ENCODE measurements around the gene LGALS9.
"Not testable (repeated sequence)": the region's sequence is repeated elsewhere in the genome, so short reads cannot be mapped to it uniquely, and the experiment has no call there.

LGALS9 gene

DNA sequence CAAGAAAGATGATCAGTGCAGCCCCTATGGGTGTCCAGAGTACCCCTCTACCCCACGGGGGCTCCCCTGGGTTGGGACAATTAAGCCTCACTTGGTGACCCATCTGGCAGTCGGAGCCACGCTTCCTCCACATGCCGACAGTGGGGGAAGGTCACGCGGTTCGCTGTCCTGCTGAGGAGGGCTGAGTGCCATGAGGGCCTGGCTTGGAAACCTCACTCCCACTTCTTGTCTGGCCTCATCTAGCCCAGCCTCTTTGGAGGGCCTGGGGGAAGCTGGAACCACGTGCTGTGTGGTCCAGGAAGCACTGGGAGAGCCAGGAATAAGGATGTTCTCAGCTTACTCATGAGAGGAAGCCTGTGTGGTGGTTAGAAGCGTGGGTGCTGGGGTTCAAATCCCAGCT, 1.8 kb downstream of the LGALS9 start:
- H3K27ac ChIP-seq (ENCODE audit: low read length); H3K27me3 ChIP-seq (ENCODE audit: control insufficient read depth, insufficient read depth, low read length); H3K9ac ChIP-seq (ENCODE audit: low read length); H3K9me3 ChIP-seq (ENCODE audit: control insufficient read depth, low read depth, low read length); H3K4me1 ChIP-seq (ENCODE audit: control insufficient read depth, low read depth, low read length); H3K4me3 ChIP-seq (ENCODE audit: low read length); H3K36me3 ChIP-seq (ENCODE audit: control insufficient read depth, low read depth, low read length): not testable (repeated sequence)

DNA sequence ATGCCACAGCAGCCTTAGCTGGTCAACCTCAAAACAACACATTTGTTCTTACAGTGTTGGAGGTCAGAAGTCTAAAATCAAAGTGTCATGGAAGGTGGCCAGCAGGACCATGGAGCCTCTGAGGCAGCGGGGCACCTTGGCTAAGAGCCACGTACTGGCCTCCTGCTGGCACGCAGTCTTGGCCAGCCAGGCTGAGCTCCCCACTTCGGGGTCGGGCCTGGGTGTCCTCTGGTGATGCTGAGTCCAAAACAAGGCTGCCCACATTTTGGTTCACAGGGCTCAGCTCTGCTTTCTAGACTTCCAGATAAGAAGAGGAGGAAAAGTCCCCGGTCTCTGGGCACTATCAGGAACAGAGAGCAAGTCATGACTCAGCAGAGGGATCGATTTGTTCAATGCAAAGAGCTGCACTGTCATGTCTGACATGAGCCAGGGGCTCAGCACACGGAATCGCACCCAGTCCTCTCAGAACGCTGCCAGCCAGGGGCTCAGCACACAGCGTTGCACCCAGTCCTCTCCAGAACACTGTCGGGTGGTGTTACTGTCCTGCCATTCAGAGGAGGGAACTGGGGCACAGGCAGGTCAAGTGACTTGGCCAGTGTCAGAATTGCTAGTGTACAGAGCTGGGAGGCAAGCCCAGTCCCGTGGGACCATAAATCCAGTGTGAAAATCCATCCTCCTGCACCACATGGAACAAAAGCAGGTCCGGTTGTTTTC, 2.5 kb downstream of the LGALS9 start:
- H3K27ac ChIP-seq (ENCODE audit: low read length): no peak overlapping the region
- H3K9ac ChIP-seq (ENCODE audit: low read length): no peak overlapping the region
- H3K27me3 ChIP-seq (ENCODE audit: control insufficient read depth, insufficient read depth, low read length): no peaks in the 10 kb centered on the region
- H3K4me1 ChIP-seq (ENCODE audit: control insufficient read depth, low read depth, low read length): no peaks in the 10 kb centered on the region
- no peaks in the 10 kb centered on the region for H3K9me3 ChIP-seq (ENCODE audit: control insufficient read depth, low read depth, low read length)
- H3K36me3 ChIP-seq (ENCODE audit: control insufficient read depth, low read depth, low read length): no peaks in the 10 kb centered on the region
- no peak overlapping the region for H3K4me3 ChIP-seq (ENCODE audit: low read length)

DNA sequence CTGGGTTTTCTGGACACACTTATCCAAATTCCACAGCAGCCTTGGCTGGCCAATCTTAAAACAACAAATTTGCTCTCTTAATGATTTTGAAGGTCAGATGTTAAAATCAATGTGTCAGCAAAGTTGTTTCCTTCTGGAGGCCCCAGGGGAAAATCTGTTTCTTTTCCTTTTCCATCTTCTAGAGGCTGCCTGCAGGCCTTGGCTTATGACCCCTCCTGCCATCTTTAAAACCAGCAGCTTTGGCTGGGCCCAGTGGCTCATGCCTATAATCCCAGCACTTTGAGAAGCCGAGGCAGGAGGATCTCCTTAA, 3.0 kb downstream of the LGALS9 start:
- Histone ChIP-seq H3K9me3 (ENCODE audit: control insufficient read depth, low read depth, low read length) (no peaks in the 10 kb centered on the region), H3K27me3 (ENCODE audit: control insufficient read depth, insufficient read depth, low read length) (no peaks in the 10 kb centered on the region), H3K9ac (ENCODE audit: low read length) (no peak overlapping the region), H3K27ac (ENCODE audit: low read length) (no peak overlapping the region), H3K4me3 (ENCODE audit: low read length) (no peak overlapping the region), H3K4me1 (ENCODE audit: control insufficient read depth, low read depth, low read length) (no peaks in the 10 kb centered on the region), H3K36me3 (ENCODE audit: control insufficient read depth, low read depth, low read length) (no peaks in the 10 kb centered on the region)

DNA sequence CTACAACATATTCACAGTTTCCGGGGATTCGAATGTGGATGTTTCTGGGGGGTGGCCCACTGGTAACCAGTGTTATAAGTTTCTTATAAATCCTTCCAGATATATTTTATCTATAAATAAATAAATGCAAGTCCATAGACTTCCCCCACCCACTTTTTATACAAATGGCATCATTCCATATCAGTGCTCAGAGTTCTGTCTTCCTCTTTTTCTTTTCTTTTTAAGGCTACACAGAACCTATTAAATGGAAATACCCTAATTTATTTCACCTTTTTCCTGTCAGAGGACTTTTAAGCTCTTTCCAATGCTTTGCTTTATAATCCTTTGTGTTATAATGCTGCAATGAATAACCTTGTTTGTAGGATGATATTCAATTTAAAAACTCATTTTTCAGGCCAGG, 3.8 kb downstream of the LGALS9 start:
- H3K4me3 ChIP-seq (ENCODE audit: low read length): no peak overlapping the region
- no peaks in the 10 kb centered on the region for H3K9me3 ChIP-seq (ENCODE audit: control insufficient read depth, low read depth, low read length)
- no peaks in the 10 kb centered on the region for H3K4me1 ChIP-seq (ENCODE audit: control insufficient read depth, low read depth, low read length)
- no peak overlapping the region for H3K9ac ChIP-seq (ENCODE audit: low read length)
- no peaks in the 10 kb centered on the region for H3K27me3 ChIP-seq (ENCODE audit: control insufficient read depth, insufficient read depth, low read length)
- H3K27ac ChIP-seq (ENCODE audit: low read length): no peak overlapping the region
- no peaks in the 10 kb centered on the region for H3K36me3 ChIP-seq (ENCODE audit: control insufficient read depth, low read depth, low read length)

DNA sequence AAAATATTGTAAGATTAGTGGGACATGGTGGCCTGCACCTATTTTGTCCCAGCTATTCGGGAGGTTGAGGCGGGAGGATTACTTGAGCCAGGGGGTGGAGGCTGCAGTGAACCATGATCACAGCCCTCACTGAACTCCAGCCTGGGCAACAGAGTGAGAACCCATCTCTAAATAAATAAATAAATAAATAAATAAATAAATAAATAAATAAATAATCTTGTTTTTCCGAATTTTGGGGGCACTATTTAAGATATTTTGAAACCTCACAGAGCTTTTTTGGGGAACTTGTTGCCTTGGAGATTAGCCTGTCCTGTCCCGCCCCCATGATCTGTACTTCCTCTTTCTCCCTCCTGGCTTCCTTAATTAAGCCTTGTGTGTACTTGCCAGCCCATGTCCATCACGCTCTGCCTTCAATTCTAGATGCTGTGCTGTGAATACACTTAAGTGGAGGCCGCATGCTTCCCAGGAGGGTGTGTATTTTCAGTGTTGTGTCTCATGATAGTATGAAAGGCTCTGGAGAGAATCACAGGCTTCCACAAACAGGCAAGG, 4.4 kb downstream of the LGALS9 start:
- H3K36me3 ChIP-seq (ENCODE audit: control insufficient read depth, low read depth, low read length): no peaks in the 10 kb centered on the region
- H3K4me3 ChIP-seq (ENCODE audit: low read length): no peak overlapping the region
- H3K27me3 ChIP-seq (ENCODE audit: control insufficient read depth, insufficient read depth, low read length): no peaks in the 10 kb centered on the region
- no peak overlapping the region for H3K9ac ChIP-seq (ENCODE audit: low read length)
- H3K9me3 ChIP-seq (ENCODE audit: control insufficient read depth, low read depth, low read length): no peaks in the 10 kb centered on the region
- H3K4me1 ChIP-seq (ENCODE audit: control insufficient read depth, low read depth, low read length): no peaks in the 10 kb centered on the region
- no peak overlapping the region for H3K27ac ChIP-seq (ENCODE audit: low read length)

DNA sequence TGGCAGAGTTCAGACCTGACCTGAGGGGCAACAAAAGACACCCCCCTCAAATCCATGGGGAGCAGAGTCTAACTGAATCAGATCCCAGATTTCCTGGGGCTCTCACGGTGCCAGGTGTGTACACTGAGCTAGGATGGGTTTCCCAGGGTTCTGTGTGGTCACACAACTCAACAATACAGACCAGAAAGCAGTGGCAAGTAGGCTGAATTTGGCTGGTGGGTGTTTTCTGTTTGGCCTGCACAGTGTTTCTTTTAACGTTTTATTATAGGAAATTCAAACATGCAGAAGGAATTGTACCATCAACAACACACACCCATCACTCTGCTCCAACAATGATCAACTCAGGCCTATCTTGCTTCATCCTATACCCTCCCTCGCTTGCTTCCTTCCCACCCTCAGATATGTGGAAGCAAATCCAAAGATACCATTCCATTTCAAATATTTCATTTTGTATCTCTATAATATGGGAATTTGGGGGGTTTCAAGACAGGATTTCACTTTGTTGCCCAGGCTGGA, 5.1 kb downstream of the LGALS9 start:
- not testable (repeated sequence) for H3K4me3 ChIP-seq (ENCODE audit: low read length); H3K27ac ChIP-seq (ENCODE audit: low read length); H3K9ac ChIP-seq (ENCODE audit: low read length); H3K36me3 ChIP-seq (ENCODE audit: control insufficient read depth, low read depth, low read length); H3K27me3 ChIP-seq (ENCODE audit: control insufficient read depth, insufficient read depth, low read length); H3K4me1 ChIP-seq (ENCODE audit: control insufficient read depth, low read depth, low read length); H3K9me3 ChIP-seq (ENCODE audit: control insufficient read depth, low read depth, low read length)

DNA sequence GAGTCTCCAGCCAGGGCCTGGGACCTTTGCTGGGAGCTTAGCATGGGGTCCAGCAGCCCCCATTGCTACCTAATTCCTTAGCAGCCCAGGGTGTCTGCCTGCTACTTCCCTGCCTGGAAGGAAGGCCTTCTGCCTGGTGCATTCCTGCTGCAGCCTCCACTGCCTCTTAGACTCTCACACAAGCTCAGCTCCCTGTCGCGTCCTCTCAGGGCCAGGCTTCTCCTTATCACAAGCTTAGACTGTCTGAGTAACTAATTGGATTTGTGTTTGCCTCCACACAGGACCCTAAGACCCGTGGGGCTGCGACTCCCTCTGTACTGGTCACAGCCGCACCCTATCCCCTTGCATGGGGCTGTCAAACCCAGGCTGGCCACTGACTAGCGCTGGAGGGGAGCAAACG, 6.8 kb downstream of the LGALS9 start:
- not testable (repeated sequence) for H3K4me3 ChIP-seq (ENCODE audit: low read length); H3K9ac ChIP-seq (ENCODE audit: low read length); H3K36me3 ChIP-seq (ENCODE audit: control insufficient read depth, low read depth, low read length); H3K27ac ChIP-seq (ENCODE audit: low read length); H3K4me1 ChIP-seq (ENCODE audit: control insufficient read depth, low read depth, low read length); H3K27me3 ChIP-seq (ENCODE audit: control insufficient read depth, insufficient read depth, low read length); H3K9me3 ChIP-seq (ENCODE audit: control insufficient read depth, low read depth, low read length)

DNA sequence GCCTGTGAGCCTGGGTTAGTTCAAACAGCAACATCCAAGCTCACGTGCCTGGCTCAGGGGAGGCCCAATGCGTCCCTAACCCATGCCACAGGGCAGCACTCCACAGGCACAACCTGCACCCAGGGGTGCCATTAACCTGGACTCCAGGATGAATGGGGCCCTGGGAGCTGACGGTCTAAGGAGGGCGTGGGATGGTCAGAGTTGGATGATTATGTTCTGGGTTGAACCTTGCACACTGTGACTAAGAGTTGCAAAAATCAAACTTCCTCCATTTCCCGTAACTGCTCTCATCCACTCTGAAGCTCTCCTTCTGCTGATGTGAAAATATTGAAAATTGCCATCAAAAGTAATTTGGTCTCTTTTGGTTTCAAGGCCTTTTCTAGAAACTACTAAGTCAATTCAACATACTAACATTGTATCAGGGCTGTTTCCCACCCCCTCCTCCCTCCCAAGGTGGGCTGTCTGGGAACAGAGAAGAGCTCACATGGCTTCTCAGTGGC, 7.5 kb downstream of the LGALS9 start:
- H3K9me3 ChIP-seq (ENCODE audit: control insufficient read depth, low read depth, low read length); H3K36me3 ChIP-seq (ENCODE audit: control insufficient read depth, low read depth, low read length): not testable (repeated sequence)

DNA sequence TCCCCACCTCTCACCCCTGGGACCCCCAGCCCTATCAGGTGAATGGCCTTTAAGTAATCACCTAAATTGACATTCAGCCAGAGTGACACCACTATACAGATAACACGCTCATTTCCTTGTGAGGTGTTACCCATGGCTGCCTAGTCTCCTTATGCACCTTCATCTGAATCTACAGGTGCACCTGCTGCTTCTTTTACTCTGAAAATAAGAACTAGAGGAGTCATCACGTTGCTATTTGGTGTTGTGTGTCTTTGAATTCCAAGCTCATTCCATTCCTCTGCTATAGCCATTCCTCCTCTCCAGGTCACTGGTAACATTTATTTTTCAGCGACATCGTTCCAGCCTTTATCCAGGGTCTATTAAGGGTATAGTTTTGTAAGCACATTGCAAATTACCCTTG, 9.8 kb downstream of the LGALS9 start:
- no peak overlapping the region for H3K9ac ChIP-seq (ENCODE audit: low read length)
- H3K27ac ChIP-seq (ENCODE audit: low read length): no peak overlapping the region
- H3K9me3 ChIP-seq (ENCODE audit: control insufficient read depth, low read depth, low read length): no peaks in the 10 kb centered on the region
- H3K4me3 ChIP-seq (ENCODE audit: low read length): no peak overlapping the region
- no peaks in the 10 kb centered on the region for H3K36me3 ChIP-seq (ENCODE audit: control insufficient read depth, low read depth, low read length)
- H3K27me3 ChIP-seq (ENCODE audit: control insufficient read depth, insufficient read depth, low read length): no peaks in the 10 kb centered on the region
- H3K4me1 ChIP-seq (ENCODE audit: control insufficient read depth, low read depth, low read length): no peaks in the 10 kb centered on the region

More for the DNA sequence above, 7.5 kb downstream of the LGALS9 start:
- H3K27me3 ChIP-seq (ENCODE audit: control insufficient read depth, insufficient read depth, low read length); H3K27ac ChIP-seq (ENCODE audit: low read length); H3K4me1 ChIP-seq (ENCODE audit: control insufficient read depth, low read depth, low read length); H3K4me3 ChIP-seq (ENCODE audit: low read length); H3K9ac ChIP-seq (ENCODE audit: low read length): not testable (repeated sequence)

DNA sequence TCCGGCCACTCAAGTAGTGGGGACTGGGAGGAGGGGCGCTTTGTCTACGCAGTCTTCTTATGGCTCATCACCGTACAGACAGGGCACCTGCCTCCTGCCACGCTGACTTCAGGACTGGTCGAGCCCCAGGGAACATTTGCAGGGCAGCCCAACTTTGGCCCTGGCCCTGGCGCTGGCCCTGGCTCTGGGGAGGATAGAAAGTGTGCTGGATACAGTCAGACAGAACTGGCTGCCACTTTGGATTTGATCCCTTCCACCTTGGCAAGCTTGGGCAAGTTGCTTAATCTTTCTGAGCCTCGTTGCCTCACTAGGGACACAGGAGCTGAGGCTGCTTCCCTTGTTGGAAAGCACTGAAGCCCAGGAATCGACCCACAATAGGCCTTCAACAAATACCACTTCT, 13.6 kb downstream of the LGALS9 start:
- Histone ChIP-seq H3K27ac (ENCODE audit: low read length) (no peak overlapping the region), H3K36me3 (ENCODE audit: control insufficient read depth, low read depth, low read length) (no peaks in the 10 kb centered on the region), H3K4me1 (ENCODE audit: control insufficient read depth, low read depth, low read length) (no peaks in the 10 kb centered on the region), H3K4me3 (ENCODE audit: low read length) (no peak overlapping the region), H3K9ac (ENCODE audit: low read length) (no peak overlapping the region), H3K27me3 (ENCODE audit: control insufficient read depth, insufficient read depth, low read length) (no peaks in the 10 kb centered on the region), H3K9me3 (ENCODE audit: control insufficient read depth, low read depth, low read length) (no peaks in the 10 kb centered on the region)

DNA sequence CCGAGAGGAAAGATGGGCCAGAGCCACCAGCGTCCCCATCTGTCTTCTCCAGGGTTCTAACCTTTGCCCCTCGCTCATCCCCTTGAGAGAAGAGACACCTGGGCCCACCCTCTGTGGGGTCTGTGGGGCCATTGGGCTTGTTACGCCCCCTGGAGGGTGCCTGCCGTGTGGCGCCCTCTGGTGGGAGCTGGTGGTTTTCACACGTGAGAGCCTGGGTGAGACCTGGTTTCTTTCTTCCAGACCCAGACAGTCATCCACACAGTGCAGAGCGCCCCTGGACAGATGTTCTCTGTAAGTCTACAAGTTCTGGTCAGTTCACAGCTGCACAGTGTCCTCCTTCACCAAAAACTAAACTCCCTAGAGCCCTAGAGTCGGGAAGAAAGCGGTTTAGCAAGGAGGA, 14.6 kb downstream of the LGALS9 start:
- not testable (repeated sequence) for H3K27ac ChIP-seq (ENCODE audit: low read length); H3K4me3 ChIP-seq (ENCODE audit: low read length); H3K36me3 ChIP-seq (ENCODE audit: control insufficient read depth, low read depth, low read length); H3K9ac ChIP-seq (ENCODE audit: low read length); H3K4me1 ChIP-seq (ENCODE audit: control insufficient read depth, low read depth, low read length); H3K27me3 ChIP-seq (ENCODE audit: control insufficient read depth, insufficient read depth, low read length); H3K9me3 ChIP-seq (ENCODE audit: control insufficient read depth, low read depth, low read length)

DNA sequence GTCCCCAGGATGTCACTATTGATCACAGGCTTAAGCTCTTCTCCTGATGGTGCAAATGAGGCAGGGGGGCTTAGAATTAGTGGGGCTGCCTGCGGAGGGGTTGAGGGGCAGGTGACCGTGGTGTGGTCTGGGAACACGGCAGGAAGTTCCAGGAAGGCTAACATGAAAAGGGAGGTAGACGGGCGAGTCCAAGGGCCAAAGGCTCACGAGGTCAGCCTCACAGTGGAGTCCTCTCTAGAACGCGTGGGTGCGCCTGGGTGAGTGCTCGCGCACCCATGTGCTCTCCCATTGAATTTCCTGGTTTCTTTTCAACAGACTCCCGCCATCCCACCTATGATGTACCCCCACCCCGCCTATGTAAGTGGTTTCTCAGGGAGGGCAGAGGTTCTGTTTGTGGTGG, 15.2 kb downstream of the LGALS9 start:
- H3K27me3 ChIP-seq (ENCODE audit: control insufficient read depth, insufficient read depth, low read length): no peaks in the 10 kb centered on the region
- H3K27ac ChIP-seq (ENCODE audit: low read length): no peak overlapping the region
- H3K4me3 ChIP-seq (ENCODE audit: low read length): no peak overlapping the region
- H3K4me1 ChIP-seq (ENCODE audit: control insufficient read depth, low read depth, low read length): no peaks in the 10 kb centered on the region
- no peak overlapping the region for H3K9ac ChIP-seq (ENCODE audit: low read length)
- no peaks in the 10 kb centered on the region for H3K36me3 ChIP-seq (ENCODE audit: control insufficient read depth, low read depth, low read length)
- no peaks in the 10 kb centered on the region for H3K9me3 ChIP-seq (ENCODE audit: control insufficient read depth, low read depth, low read length)
